Panc1 (cell line): ENCODE results near the gene SLC10A3. TPM values are rescaled to one million over a fixed set of nuclear protein-coding genes. Genes with fewer than 3 reads are reported as not detected.

Source experiments
- ATAC-seq: fragments of 200-7000 bp; cut with Tn5 transposase; 2 replicates; pipeline ENCODE4 v1.9.1; 2020; ENCODE audit warnings: mild to moderate bottlenecking, moderate library complexity
- BruUV-seq: library from RNA; stranded (reverse); fragments of 400-500 nt; replicated peaks from 2 replicates; lab custom pipeline; 2021; lab: Mats Ljungman, UMichigan
- CTCF ChIA-PET: fragments of 300-600 bp; sonication (Branson Sonifier 250); formaldehyde crosslinking; loops from one replicate; lab custom pipeline; 2022; ENCODE audit warnings: antibody characterized with exemption; lab: Charles Lee
- POLR2A ChIA-PET: fragments of 300-600 bp; sonication (Branson Sonifier 250); formaldehyde crosslinking; loops from one replicate; lab custom pipeline; 2022; ENCODE audit warnings: antibody characterized with exemption; lab: Charles Lee
- DNase-seq: peaks from one replicate; pipeline ENCODE4 v3.0.0-alpha.2; 2010; ENCODE audit warnings: low read depth, low spot score
- H3K27ac ChIP-seq: 2 replicates; pipeline ENCODE4 v1.5.1; 2011; ENCODE audit warnings: mild to moderate bottlenecking, low read length, inconsistent platforms
- H3K27me3 ChIP-seq: fragments of 200-500 bp; sonication (Bioruptor generic); 2 replicates; pipeline ENCODE4 v1.6.0; 2014; ENCODE audit warnings: low read length, inconsistent platforms; ENCODE audit not compliant: control insufficient read depth, insufficient read depth
- H3K36me3 ChIP-seq: fragments of 200-500 bp; sonication (Bioruptor generic); 2 replicates; pipeline ENCODE4 v1.5.1; 2014; ENCODE audit warnings: inconsistent platforms, mild to moderate bottlenecking, low read length, moderate library complexity; ENCODE audit not compliant: control insufficient read depth, insufficient read depth
- H3K4me1 ChIP-seq: 2 replicates; pipeline ENCODE4 v1.5.1; 2011; ENCODE audit warnings: inconsistent platforms, mild to moderate bottlenecking, low read length, moderate library complexity; ENCODE audit not compliant: control insufficient read depth, insufficient read depth
- H3K4me3 ChIP-seq, 2 experiments: 2 replicates each; pipeline ENCODE4 v1.5.1; 2011 to 2012; ENCODE audit warnings: low read depth in 2 of 2, low read length in 2 of 2, mild to moderate bottlenecking in 2 of 2, inconsistent platforms in 1 of 2, moderate library complexity in 1 of 2
- H3K9me3 ChIP-seq: fragments of 200-500 bp; sonication (Bioruptor generic); 2 replicates; pipeline ENCODE4 v1.5.1; 2014; ENCODE audit warnings: low read depth, mild to moderate bottlenecking, inconsistent platforms, low read length, moderate library complexity; ENCODE audit not compliant: control insufficient read depth, insufficient read depth
- POLR2AphosphoS5 ChIP-seq: IDR thresholded peaks from 2 replicates; pipeline ENCODE4 v1.6.1; 2012; ENCODE audit warnings: mild to moderate bottlenecking, low read depth, low read length, moderate library complexity
- SIN3A ChIP-seq: IDR thresholded peaks from 2 replicates; pipeline ENCODE4 v1.6.1; 2012; ENCODE audit warnings: low read depth, mild to moderate bottlenecking, low read length, moderate library complexity, borderline replicate concordance; ENCODE audit not compliant: insufficient read depth
- TCF7L2 ChIP-seq: IDR thresholded peaks from 2 replicates; pipeline ENCODE4 v1.6.1; 2011; ENCODE audit warnings: mild to moderate bottlenecking, low read depth, low read length, inconsistent platforms
- in situ Hi-C: cut with HindIII; loops from 2 replicates; pipeline ENCODE4 v1.10.0; 2016; ENCODE audit warnings: low sequenced_read_pairs, low pct_unique_long_range_greater_than_20kb
- intact Hi-C: fragments of 100-400 bp; cut with micrococcal nuclease; formaldehyde crosslinking; loops from one replicate; pipeline ENCODE4 v1.10.0; 2022; ENCODE audit not compliant: unreplicated experiment
- total RNA-seq: library from RNA; stranded (reverse); gene quantifications from one replicate; pipeline ENCODE4 v1.2.1, GENCODE V29; 2021; ENCODE audit not compliant: unreplicated experiment
- TF ChIP-seq, protein P1 (sequence below), 2 experiments: IDR thresholded peaks; 2 replicates each; pipeline ENCODE4 v1.6.1; 2011 to 2012; ENCODE audit warnings: low read depth in 2 of 2, control low read depth in 1 of 2, low read length in 1 of 2, mild to moderate bottlenecking in 1 of 2, moderate library complexity in 1 of 2; ENCODE audit not compliant: insufficient read depth in 1 of 2
- TF ChIP-seq, protein P2 (sequence below): fragments of 450-650 bp; IDR thresholded peaks from 2 replicates; pipeline ENCODE4 v1.5.1; 2017; ENCODE audit warnings: mild to moderate bottlenecking

SLC10A3 gene
- total RNA-seq, 1 experiment from 2014 or later, result 64.1 TPM

DNA sequence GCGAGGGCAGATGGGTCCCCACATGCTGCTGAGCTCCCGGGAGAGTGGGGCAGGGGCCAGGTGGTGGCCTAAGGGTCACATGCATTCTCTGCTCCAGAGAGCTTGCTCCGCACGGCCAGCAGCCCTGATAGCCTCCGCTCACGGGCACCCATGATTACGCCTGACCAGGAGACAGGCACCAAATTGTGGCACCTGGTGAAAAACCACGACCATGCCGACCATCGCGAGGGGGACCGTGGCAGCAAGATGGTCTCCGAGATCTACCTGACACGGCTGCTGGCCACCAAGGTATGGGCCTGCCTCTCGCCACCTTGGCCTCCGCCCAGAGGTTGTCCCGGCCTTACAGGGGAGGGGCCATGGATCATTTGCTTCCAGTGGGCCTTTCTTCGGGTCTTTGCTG lies 20.5 kb downstream of the SLC10A3 start:
- Histone ChIP-seq H3K4me3 (no peak overlapping the region), H3K27ac (no peak overlapping the region), H3K27me3 (no peaks in the 10 kb centered on the region), H3K9me3 (no peaks in the 10 kb centered on the region), H3K36me3 (no peaks in the 10 kb centered on the region), H3K4me1 (no peaks in the 10 kb centered on the region)
- ChIA-PET POLR2A (no interaction called here), CTCF (no interaction called here)
- no peak for DNase-seq
- intact Hi-C loops, result no loop called here
- ATAC-seq, result no peak
- no peak for TF ChIP-seq TCF7L2
- no peak for TF ChIP-seq SIN3A
- TF ChIP-seq POLR2AphosphoS5, result no peak
- TF ChIP-seq, protein P1, sequence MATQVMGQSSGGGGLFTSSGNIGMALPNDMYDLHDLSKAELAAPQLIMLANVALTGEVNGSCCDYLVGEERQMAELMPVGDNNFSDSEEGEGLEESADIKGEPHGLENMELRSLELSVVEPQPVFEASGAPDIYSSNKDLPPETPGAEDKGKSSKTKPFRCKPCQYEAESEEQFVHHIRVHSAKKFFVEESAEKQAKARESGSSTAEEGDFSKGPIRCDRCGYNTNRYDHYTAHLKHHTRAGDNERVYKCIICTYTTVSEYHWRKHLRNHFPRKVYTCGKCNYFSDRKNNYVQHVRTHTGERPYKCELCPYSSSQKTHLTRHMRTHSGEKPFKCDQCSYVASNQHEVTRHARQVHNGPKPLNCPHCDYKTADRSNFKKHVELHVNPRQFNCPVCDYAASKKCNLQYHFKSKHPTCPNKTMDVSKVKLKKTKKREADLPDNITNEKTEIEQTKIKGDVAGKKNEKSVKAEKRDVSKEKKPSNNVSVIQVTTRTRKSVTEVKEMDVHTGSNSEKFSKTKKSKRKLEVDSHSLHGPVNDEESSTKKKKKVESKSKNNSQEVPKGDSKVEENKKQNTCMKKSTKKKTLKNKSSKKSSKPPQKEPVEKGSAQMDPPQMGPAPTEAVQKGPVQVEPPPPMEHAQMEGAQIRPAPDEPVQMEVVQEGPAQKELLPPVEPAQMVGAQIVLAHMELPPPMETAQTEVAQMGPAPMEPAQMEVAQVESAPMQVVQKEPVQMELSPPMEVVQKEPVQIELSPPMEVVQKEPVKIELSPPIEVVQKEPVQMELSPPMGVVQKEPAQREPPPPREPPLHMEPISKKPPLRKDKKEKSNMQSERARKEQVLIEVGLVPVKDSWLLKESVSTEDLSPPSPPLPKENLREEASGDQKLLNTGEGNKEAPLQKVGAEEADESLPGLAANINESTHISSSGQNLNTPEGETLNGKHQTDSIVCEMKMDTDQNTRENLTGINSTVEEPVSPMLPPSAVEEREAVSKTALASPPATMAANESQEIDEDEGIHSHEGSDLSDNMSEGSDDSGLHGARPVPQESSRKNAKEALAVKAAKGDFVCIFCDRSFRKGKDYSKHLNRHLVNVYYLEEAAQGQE (IDR thresholded peaks at IDR 0.05; ENCODE audit: insufficient read depth in 1 of 2, low read depth in 2 of 2, low read length in 1 of 2), result no peak
- TF ChIP-seq, protein P2, sequence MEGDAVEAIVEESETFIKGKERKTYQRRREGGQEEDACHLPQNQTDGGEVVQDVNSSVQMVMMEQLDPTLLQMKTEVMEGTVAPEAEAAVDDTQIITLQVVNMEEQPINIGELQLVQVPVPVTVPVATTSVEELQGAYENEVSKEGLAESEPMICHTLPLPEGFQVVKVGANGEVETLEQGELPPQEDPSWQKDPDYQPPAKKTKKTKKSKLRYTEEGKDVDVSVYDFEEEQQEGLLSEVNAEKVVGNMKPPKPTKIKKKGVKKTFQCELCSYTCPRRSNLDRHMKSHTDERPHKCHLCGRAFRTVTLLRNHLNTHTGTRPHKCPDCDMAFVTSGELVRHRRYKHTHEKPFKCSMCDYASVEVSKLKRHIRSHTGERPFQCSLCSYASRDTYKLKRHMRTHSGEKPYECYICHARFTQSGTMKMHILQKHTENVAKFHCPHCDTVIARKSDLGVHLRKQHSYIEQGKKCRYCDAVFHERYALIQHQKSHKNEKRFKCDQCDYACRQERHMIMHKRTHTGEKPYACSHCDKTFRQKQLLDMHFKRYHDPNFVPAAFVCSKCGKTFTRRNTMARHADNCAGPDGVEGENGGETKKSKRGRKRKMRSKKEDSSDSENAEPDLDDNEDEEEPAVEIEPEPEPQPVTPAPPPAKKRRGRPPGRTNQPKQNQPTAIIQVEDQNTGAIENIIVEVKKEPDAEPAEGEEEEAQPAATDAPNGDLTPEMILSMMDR, result no peak
- BruUV-seq, result no TSS peak
- in situ Hi-C loops, result no loop called here

DNA sequence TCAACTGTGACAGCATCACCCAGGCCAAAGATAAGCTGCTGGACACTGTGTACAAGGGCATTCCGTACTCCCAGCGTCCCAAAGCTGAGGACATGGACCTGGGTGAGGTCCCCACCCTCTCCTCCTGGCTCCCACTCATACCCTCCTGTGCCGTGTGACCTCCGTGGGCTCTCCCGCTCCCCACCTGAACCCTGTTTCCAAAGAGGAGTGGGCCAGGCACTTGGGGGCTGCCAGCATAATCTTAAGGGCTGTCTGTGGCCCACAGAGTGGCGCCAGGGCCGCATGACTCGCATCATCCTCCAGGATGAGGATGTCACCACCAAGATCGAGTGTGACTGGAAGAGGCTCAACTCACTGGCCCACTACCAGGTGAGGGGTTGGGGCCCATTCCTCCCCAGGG lies 21.3 kb downstream of the SLC10A3 start:
- DNase-seq (no peak), ATAC-seq (no peak)
- Histone ChIP-seq H3K9me3 (no peaks in the 10 kb centered on the region), H3K4me1 (no peaks in the 10 kb centered on the region), H3K27me3 (no peaks in the 10 kb centered on the region), H3K36me3 (no peaks in the 10 kb centered on the region), H3K4me3 (no peak overlapping the region), H3K27ac (no peak overlapping the region)
- TF ChIP-seq POLR2AphosphoS5 (no peak), SIN3A (no peak), TCF7L2 (no peak)
- TF ChIP-seq, protein P1 (IDR thresholded peaks at IDR 0.05; ENCODE audit: insufficient read depth in 1 of 2, low read depth in 2 of 2, low read length in 1 of 2), result no peak
- TF ChIP-seq, protein P2, result no peak
- POLR2A ChIA-PET, result no interaction called here
- CTCF ChIA-PET, result no interaction called here
- TSS peak; percentile 30 for BruUV-seq
- in situ Hi-C loops (no loop called here), intact Hi-C loops (no loop called here)
